Umbilical cord (tissue), 2 donors: ENCODE results near the gene APOL6. TPM values are rescaled to one million over a fixed set of nuclear protein-coding genes. Genes with fewer than 3 reads are reported as not detected.
"Not testable (repeated sequence)": the region's sequence is repeated elsewhere in the genome, so short reads cannot be mapped to it uniquely, and the experiment has no call there.

Experiments used
- DNase-seq: peaks from one replicate; pipeline ENCODE4 v3.0.0-alpha.2; 2015; ENCODE audit warnings: low spot score
- total RNA-seq: library from RNA; depleted of rRNA; stranded (reverse); fragments of >200 nt; gene quantifications from one replicate; pipeline ENCODE4 v1.2.3, GENCODE V29; 2014; ENCODE audit warnings: low replicate concordance; ENCODE audit not compliant: insufficient read depth

The APOL6 gene
- total RNA-seq, 1 donor from 2014 or later: 12.8 TPM

GRCh38 chr22:35637254-35637653 is 11.0 kb upstream of the APOL6 start:
- DNase-seq: no peak

GRCh38 chr22:35638001-35638400 is 10.2 kb upstream of the APOL6 start:
- DNase-seq: peak; percentile 19

GRCh38 chr22:35638410-35638809 is 9.8 kb upstream of the APOL6 start:
- peak; percentile 93 for DNase-seq

- DNase-seq: no peak
Observed at GRCh38 chr22:35641494-35642120, 6.6 kb upstream of the APOL6 start.

- no peak for DNase-seq
Observed at GRCh38 chr22:35642305-35642741, 5.9 kb upstream of the APOL6 start.

GRCh38 chr22:35643991-35644390 is 4.3 kb upstream of the APOL6 start:
- DNase-seq: no peak

GRCh38 chr22:35645646-35646045 is 2.6 kb upstream of the APOL6 start:
- DNase-seq: no peak

- no peak for DNase-seq
Observed at GRCh38 chr22:35649026-35649553, 844 bp downstream of the APOL6 start.

GRCh38 chr22:35649636-35650250 is 1.5 kb downstream of the APOL6 start:
- DNase-seq: no peak

GRCh38 chr22:35651085-35651484 is 2.8 kb downstream of the APOL6 start:
- no peak for DNase-seq

- DNase-seq: no peak
Observed at GRCh38 chr22:35653824-35654223, 5.6 kb downstream of the APOL6 start.

- DNase-seq: peak; percentile 65
Observed at GRCh38 chr22:35656284-35656752, 8.1 kb downstream of the APOL6 start.

- DNase-seq: no peak
Observed at GRCh38 chr22:35657571-35658312, 9.5 kb downstream of the APOL6 start.

- DNase-seq: no peak
Observed at GRCh38 chr22:35660291-35661127, 12.3 kb downstream of the APOL6 start.

- no peak for DNase-seq
Observed at GRCh38 chr22:35661464-35661863, 13.2 kb downstream of the APOL6 start.

- DNase-seq: no peak
Observed at GRCh38 chr22:35662914-35663313, 14.7 kb downstream of the APOL6 start.

GRCh38 chr22:35663371-35663770 is 15.1 kb downstream of the APOL6 start:
- peak; percentile 43 for DNase-seq

GRCh38 chr22:35664955-35665587 is 16.8 kb downstream of the APOL6 start:
- no peak for DNase-seq

- DNase-seq: not testable (repeated sequence)
Observed at GRCh38 chr22:35666699-35667098, 18.5 kb downstream of the APOL6 start.

- no peak for DNase-seq
Observed at GRCh38 chr22:35674335-35674734, 26.1 kb downstream of the APOL6 start.

- DNase-seq: not testable (repeated sequence)
Observed at GRCh38 chr22:35676065-35676464, 27.8 kb downstream of the APOL6 start.
